ENCODE measurements around the gene CDH11.

The CDH11 gene

DNA sequence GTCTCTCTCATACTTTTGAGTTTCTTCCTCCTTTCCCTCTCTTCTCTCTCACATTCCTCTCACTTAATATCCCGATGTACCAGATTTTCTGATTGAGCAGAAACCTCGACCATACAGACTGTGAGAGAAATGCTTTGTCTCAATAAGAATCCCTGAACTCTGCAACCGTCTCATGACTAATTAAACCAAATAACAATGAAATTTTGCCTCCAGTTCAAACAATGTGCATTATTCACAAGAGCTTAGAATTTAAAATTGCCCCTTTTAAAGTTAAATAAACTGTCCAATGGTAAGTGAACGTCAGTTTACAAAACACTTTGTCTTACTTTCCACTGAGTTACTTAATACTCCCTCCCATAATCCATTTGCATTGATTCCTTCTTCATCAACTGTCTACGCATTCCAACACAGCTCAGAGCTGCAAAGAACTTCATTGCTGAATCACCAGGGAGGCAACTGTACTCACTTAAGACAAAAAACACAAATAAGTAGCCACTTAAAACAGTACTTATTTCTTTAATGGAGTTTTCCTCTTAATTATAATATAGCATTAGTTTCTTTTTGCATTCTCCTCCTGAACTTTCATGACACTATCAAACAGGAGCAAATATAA lies 4.9 kb downstream of the CDH11 start:
- DNase-seq: no peak

DNA sequence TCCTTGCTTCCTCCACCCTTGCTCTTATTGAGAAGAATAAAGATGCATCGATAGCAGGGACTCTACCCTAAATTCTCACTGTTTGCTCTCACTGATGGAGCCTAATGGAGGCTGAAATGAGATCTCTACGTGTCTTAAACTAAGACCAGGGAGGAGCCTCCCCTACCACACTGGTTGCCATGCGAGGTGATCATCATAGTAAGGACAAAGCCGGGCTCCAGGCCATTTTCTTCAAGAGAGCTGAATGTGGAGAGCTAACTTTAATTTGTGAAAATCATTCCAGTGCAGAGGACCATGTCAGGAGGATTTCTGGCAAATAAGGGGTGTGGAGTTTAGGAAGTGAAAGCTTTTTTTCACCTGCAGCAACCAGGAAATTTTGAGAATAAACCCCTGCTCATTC lies 5.6 kb downstream of the CDH11 start:
- DNase-seq: no peak

DNA sequence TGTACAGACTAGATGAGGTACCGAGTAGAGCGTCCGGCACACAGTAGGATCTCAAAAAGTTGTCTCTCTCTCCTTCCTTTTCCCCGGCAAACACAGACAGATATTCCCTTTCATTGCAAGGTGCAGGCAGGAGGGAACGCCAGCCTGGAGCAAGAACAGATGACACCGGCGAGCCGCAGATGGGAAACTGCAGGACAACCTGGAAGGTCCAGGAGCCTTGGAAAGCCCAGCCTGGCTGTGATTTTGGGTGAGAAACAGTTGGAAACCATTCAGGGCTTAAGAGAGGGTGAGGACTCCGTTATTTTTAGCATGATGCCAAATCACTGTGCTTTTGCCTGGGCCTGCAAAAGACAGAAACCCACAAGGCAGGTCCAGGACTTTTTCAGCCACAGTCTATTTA lies 7.3 kb downstream of the CDH11 start:
- no peak for DNase-seq

DNA sequence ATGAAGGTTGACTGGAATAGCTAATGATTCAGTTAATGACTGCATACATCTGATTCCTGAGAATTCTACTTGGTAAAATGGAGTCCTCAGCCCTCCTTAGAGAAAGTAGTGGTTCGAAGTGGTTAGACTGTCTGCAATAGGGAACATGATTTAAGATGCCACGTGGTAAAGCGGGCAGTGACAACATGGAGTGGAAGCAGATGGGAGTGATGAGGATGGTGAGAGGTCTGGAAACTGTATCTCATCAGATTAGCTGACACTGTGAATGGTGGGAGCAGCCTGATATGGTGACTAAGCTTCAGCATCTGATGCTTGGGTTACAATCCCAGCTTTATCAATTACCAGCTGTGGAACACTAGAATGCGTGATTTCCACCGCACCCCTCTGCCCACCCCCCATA lies 8.4 kb downstream of the CDH11 start:
- DNase-seq: no peak

DNA sequence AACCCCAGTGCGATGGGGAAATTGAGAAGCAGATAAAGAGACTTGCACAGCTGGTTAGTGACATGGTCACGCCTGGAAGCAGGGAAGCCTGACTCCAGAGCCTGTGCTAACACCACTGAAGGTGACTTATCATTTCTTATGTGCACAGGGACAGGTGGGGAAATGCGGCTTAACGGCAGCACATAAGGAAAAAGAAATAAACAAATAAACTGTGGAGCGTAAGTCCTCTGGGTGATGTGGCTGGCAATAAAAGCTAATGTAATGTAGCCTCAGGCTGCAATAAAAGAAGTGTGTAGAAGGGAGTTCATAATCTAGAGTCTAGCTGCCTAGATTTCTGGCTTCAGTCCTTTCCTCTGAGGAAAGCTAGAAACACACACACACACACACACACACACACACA lies 10.6 kb downstream of the CDH11 start:
- DNase-seq: no peak

DNA sequence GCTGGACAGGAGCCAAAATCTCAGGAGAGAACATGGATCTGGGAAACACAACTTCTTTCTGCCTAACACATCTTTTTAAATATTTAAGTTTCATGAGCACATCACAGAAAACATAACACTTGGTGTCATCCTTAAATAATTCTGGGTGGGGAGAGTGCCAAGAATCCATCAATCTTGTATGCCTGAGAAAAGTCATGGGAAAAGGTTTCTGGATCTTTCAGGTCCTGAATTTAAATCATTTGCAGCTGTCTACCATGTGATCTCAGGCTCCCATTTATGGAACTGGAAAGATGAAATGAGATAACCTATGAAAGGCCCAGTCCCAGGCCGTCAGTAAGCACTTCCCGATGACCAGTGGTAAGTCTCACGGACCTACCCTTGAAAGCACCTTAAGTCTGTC lies 15.1 kb downstream of the CDH11 start:
- no peak for DNase-seq

DNA sequence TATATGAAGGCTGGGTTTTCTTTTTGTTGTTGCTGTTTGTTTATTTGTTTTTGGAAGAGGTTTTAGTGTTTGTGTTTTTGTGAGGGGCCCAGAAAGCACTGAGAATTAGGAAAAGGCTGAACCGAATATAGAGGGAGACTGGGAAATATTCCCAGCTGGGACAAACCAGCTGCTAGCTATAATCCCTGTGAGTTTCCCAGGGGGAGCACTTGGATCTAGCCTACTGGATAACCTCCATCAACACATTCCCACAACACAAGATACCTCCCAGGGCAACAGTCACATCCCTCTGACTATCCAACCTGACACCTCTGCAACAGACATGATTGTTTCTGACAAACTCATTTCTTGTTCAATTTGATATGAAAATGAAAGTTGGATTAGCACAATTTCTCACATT lies 16.7 kb downstream of the CDH11 start:
- DNase-seq: no peak

DNA sequence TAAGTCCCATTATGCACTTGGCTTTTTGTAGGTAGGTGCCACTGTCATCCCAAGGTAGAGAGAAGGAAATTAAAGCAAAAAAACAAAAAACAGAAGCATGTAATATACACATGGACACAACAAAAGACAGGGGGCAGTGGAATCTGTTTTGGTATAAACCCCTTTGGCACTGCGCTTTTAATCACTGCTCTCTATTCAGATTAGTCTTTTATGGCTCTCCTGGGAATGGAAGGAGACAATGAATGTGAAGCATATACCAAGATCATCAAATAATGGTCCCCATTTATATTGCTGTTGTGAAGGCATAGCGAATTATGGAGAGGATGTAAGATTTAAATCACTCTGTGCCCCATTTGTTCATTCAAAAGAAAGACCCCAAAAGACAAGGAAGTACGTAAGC lies 17.4 kb downstream of the CDH11 start:
- no peak for DNase-seq

DNA sequence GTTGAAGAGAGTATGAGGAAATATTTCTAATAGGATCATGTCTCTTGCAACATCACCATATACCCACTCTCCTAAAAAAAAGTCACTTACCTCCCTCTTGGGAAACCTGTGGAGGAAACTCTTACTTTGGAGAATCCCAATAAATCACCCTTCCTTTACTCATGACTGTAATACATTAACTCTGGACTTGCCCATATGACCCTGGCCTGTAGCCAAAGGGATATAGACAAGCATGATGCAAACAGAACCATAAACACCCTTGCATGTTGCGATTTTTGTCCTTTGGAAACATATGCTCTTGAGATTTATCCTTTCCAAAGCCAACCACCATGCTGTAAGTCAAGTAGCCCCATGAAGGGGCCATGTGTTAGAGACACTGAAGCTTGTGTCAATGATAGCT lies 19.5 kb downstream of the CDH11 start:
- no peak for DNase-seq

DNA sequence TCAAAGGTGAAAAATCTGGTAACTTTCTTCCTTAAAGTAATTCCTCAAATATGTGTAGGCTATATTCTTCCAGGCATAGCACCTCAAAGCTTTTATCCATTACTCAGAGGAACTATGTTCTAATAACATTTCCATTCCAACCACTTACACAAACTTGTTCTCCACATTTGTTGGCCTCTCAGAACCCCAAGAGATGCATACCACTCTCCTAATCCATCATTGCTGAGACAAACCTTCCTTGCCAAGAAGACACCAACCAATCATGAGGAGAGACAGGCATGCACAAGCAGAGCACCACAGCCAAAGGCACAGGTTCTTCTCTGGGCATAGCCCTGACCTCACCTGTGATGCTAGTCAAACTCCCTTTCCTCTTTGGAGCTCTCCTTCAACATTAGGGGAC lies 20.9 kb downstream of the CDH11 start:
- DNase-seq: no peak

DNA sequence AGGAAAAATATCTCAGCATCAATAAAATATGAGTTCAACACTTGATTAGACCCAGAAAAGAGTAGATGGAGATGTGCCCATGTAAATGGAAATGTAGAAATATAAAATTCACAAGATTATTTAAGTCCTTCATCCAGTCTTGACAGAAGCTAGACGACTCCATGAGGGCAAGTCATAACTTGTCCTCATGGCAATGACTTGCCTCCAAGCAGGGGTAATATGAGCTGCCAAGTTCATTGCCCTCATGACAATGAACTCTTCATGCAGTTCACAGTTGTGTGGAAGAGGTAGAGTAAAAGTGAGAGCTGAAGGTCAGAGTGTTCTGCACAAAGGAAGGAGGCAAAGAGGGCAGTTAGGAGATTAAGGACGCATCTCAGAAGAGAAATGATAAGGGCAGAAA lies 22.3 kb downstream of the CDH11 start:
- no peak for DNase-seq

DNA sequence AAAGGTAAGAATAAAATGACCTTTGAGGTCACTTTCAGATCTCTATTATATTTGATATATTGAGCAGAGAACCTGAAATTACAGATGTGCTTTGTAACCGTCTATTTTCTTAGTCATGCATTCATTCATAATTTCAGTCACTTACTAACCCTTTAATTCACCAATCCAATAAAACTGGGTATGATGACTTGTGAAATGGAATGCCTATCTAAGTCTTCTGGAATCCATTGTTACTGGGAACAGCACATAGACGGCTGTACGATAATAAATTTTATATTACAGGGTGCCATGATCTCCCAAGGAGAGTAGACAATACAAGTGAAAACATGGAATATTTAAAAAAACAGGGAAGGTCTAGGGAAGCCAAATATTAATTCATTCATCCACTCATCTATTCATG lies 22.9 kb downstream of the CDH11 start:
- DNase-seq: no peak

DNA sequence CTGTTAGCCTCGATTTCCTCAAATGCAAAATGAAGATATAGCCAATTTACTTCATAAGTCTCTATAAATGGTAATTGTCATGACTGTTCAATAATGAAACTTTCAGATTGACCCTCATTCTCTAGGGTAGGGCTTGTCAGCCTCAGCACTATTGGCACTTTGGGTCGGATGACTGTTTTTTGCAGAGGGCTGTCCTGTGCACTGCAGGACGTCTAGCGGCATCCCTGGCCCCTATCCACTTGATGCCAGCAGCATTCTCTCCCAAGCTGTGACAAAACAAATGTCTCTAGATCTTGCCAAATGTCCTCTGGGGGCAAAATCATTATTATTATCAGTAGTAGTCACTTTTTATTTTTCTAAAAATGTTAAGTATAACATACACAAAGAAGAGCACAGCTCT lies 24.6 kb downstream of the CDH11 start:
- no peak for DNase-seq

DNA sequence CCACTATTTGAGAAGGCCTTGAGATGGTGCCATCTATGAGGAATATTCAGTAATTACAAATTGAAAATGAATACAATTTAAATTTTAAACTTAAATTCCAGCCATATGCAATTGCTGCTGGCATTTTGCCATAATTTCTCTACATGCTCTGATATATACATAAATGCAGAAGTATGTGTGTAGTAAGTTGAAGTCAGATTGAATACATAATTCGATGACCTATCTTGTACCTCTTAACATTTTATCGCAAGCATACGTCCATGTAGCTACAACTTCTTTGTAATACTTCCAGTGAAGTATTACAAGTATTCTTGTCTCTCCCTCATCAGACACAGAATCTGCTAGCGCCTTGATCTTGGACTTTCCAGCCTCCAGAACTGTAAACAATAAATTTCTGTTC lies 26.0 kb downstream of the CDH11 start:
- DNase-seq: no peak

DNA sequence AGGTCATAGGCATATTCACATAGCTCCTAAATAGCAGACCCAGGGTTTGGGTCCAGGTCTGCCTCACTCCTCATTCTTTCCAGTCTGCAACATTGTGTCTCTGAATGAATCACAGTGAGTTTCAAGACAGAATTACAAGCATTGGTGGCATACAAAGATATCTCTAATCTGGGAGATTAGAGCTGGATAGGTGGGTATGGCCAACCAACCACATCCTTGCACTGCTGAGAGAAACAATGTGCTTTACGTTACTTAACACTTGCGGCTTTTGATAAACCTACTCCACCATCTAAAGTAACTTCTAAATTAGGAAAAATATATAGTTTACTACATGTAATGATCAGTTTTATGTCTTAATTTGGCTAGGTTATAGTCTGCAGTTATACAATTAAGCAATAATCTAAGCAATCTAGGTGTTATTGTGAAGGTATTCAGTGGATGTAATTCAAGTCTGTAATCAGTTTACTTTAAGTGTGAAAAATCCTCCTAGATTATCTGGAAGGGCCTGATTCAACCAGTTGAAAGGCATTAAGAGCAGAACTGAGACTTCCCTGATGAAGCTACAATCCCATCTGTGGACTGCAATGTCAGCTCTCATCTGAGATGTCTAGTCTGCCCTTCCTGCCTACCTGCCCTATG lies 26.7 kb downstream of the CDH11 start:
- DNase-seq: no peak

DNA sequence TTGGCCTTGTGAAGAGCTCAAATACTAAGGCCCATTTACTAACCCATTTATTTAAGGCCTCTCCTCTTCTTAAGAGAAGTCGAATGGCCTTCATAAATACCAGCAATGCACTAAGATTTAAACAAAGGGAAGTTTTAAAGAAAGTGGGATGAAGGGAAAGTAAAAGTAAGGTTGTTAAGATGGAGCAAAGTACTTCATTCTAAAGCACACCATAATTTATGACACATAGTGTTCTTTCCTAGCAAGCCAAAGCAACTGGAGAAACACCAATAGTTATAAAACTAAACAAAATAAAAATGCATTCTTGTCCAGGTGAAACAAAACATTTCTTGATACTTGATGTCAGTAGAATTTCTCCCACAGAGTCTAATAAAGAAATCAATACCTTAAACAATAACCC lies 27.9 kb downstream of the CDH11 start:
- no peak for DNase-seq

DNA sequence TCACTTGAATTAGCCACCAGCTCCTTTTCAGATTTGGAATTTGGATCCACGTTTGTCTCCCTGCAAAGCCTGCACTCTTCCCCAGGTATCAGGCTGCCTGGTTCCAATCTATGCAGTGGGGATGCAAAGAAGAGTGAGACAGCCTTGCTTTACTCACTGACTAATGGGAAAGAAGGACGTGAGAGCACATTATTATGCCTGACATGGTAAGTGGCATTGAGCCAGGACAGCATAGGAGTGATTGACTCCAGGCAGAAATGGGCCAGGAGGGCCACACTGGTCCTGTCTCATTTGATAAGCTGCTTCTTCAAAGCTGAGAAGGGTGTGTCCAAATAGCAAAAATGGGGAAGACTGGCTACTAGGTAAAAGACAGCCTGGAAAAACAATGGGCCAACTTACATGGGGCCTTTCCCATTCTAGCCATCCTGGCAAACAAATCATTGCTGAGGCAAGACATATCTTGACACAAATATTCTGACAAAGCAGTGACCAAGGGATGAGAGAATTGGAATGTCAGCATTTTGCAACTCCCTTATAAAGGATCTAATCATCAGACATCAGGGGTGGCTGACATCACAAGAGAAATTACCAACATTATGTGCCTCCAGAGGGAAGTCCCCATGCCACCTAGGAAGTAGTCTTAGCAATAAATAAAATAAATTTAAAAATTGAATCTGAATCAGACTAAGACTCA lies 38.6 kb downstream of the CDH11 start:
- no peak for DNase-seq

DNA sequence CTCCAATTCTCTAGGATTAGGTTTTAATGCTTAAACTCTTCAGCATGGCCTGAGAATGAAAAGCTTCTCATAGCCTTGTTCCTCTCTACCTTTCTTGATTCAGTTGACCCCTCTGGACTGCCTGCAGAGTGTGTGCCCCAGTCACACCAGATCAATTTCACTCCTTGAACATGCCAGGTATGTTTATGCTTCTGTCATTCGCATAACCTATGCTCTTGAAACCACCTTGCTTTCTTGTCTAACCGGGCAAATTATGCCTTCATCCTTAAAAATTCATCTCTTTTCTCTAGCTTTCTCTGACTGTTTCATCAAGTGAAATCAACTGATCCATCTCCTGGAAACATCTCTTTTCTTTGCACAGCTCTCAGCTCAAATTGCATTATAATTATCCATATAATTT lies 42.3 kb downstream of the CDH11 start:
- DNase-seq: no peak

DNA sequence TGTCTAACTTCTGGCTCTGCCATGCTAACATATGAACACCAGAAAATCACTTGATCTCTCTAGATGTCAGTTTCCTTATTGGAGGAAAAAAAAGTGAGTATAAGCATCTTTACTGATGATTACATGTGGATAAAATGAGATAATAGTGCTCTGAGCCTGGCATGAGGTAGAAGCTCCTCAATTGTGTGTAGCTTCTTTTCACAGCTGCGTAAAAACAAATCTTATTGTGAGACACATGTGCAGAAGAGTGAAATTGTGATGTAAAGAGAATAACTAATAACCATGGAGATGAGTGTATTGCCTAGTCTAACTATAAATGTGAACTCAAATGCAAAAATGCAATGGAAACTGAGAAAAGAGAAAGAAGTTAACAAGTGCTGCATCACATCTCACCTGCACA lies 44.7 kb downstream of the CDH11 start:
- no peak for DNase-seq

DNA sequence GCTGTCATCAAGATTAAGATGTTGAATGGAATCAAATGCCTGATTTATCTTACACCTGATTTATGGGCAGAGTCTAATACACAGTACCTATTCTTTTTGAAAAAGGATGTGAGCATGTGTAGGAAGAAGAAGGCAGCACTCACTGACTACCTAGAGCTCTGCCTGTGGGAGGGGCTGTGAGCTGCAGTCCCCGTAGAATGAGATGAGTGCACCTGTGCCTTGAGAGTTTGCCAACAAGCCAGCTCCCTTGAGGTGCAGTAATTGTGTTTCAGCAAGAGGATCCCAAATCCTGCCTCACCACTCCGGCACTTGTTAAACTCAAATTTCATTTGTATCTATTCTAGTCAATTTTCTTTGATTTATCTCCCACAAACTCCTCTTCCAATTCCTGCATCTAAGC lies 46.0 kb downstream of the CDH11 start:
- no peak for DNase-seq

DNA sequence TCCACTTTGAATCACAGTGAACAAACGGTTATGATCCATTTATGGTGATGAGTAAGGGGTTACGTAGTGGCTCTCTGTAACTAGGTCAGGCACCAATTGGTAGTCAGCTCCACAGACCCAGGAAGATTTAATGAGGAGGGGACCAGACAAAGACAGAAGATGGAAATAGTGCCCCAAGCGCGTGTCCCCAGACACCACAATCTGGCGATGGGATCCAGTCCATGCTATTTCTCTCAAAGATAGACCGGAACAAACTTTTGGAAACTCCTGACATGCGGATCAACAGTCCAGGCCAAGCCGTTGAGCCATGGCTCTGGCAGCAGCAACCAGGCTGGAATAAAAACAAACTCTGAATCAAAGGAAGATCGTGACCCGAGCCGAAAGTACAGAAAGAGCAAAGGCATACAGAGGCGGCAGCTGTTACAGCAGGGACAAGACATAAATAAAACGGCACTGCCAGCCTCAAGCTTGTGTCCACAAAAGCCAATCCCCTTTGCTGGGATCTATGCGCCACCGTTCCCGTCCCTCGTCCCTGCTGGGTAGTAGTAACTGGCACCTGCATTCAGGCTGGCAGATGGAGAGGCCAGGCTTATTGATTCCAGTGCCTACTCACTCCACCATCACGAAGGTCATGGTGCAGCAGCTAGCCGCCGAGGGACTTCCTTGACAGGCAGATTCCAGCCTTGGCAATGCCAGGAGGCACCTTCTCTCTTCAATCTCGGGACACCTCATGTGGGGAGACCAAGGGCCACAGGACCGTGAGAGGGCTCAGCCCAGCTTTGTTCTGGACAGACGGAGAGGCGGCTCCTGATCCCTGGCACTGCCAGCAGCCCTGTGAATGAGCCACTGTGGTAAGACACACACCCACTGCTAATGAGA lies 50.2 kb downstream of the CDH11 start:
- no peak for DNase-seq

DNA sequence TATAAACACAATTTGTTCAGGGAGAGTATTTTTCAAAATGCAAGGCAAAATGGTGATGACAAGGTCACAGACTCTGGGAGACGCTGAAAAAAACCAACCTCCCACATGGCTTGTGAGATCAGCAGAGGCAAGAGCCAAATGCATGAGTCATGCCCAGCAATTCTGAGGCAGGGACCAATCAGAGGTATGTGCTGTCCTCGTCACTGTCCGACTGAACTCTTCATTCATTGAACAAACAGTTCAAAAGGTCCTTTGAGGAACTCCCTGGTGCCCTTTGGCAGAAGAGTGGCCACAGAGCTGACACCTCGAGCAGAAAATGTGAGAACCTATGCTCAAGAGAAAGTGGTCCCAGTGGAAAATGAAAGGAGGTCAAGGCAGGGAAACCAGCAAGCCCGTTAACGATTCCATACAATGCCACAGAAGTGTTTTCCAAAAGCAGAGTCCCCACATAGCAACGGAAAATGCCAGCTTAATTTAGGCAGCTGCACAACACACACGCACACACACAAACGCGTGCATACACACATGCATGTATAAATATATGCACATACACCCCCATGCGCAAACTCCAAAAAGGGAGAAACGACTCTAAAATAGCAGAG lies 50.9 kb downstream of the CDH11 start:
- DNase-seq: no peak

DNA sequence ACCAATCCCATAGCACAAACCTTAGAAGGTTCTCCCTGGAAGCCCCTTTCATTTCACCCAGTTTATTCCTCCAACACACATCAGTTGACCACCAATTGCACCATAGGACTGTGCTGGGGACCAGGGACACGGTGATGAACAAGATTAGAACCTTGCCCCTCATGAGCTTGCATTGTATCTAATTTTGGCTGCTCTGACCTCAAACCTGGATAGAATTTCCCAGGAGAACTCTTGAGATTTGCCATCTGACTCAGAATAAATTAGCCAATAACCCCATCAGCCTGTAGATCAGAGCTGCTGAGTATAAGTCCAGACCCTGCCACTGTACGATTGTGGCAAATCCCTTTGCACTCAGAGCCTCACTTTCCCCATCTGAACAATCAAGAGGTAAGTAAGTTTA lies 52.1 kb downstream of the CDH11 start:
- DNase-seq: no peak

Data from NCI-H748 treated with DMSO at 0.1 percent for 48 hours (cell line).